CD4-positive, alpha-beta T cell (primary cell): ENCODE data around the gene MRPL39. TPM values are rescaled to one million over a fixed set of nuclear protein-coding genes. Genes with fewer than 3 reads are reported as not detected.
A peak's percentile ranks its signal among the peaks of the same experiment; 100 is the strongest.

Experiments
- ATAC-seq: fragments of 200-7000 bp; cut with Tn5 transposase; one replicate; pipeline ENCODE4 v1.10.0; 2022; ENCODE audit warnings: mild to moderate bottlenecking; ENCODE audit not compliant: poor library complexity
- CTCF ChIA-PET: fragments of 350-600 bp; sonication (Branson Sonifier 250); formaldehyde crosslinking; loops from one replicate; lab custom pipeline; 2021; ENCODE audit warnings: antibody characterized with exemption, inconsistent platforms; lab: Charles Lee
- POLR2A ChIA-PET: fragments of 350-600 bp; sonication (Branson Sonifier 250); formaldehyde crosslinking; loops from one replicate; lab custom pipeline; 2021; ENCODE audit warnings: antibody characterized with exemption, inconsistent platforms; lab: Charles Lee
- DNase-seq, 14 experiments: peaks; one replicate each; pipeline ENCODE4 v3.0.0-alpha.2; 2013 to 2020; ENCODE audit warnings: mixed read lengths in 2 of 14
- H3K27ac ChIP-seq, 2 donors: one replicate each; pipeline versions ENCODE4 v1.5.1 to v1.7.0; 2013; ENCODE audit warnings: low read length in 2 of 2, low read depth in 1 of 2, mild to moderate bottlenecking in 1 of 2
- H3K27me3 ChIP-seq, 2 experiments: 1 replicate in 1 of 2; 2 replicates in 1 of 2; pipeline versions ENCODE4 v1.6.1 to v1.7.0; 2013; ENCODE audit warnings: low read length in 2 of 2, control low read depth in 1 of 2, mild to moderate bottlenecking in 1 of 2, moderate library complexity in 1 of 2; ENCODE audit not compliant: insufficient read depth in 2 of 2, control insufficient read depth in 1 of 2
- H3K36me3 ChIP-seq: one replicate; pipeline ENCODE4 v1.6.1; 2013; ENCODE audit warnings: low read length, control low read depth; ENCODE audit not compliant: insufficient read depth
- H3K4me1 ChIP-seq: one replicate; pipeline ENCODE4 v1.6.1; 2013; ENCODE audit warnings: low read length, control low read depth; ENCODE audit not compliant: insufficient read depth
- H3K4me3 ChIP-seq: one replicate; pipeline ENCODE4 v1.5.1; 2013; ENCODE audit warnings: mild to moderate bottlenecking, low read length, moderate library complexity
- H3K9me3 ChIP-seq, 2 experiments: 1 replicate in 1 of 2; 2 replicates in 1 of 2; pipeline versions ENCODE4 v1.6.1 to v1.7.0; 2013; ENCODE audit warnings: low read length in 2 of 2, mild to moderate bottlenecking in 2 of 2, control low read depth in 1 of 2, moderate library complexity in 1 of 2; ENCODE audit not compliant: control insufficient read depth in 1 of 2, insufficient read depth in 1 of 2
- H3K27ac Mint-ChIP-seq: one replicate; pipeline ENCODE4 v1.8.0; 2020; ENCODE audit warnings: mixed read lengths
- H3K27me3 Mint-ChIP-seq: one replicate; pipeline ENCODE4 v1.8.0; 2021; ENCODE audit warnings: mixed read lengths
- H3K36me3 Mint-ChIP-seq: one replicate; pipeline ENCODE4 v1.8.0; 2021; ENCODE audit warnings: low read depth, mixed read lengths
- H3K4me1 Mint-ChIP-seq: one replicate; pipeline ENCODE4 v1.8.0; 2021; ENCODE audit warnings: low read depth, mixed read lengths
- H3K4me3 Mint-ChIP-seq: one replicate; pipeline ENCODE4 v1.8.0; 2020; ENCODE audit warnings: mild to moderate bottlenecking, mixed read lengths
- H3K9me3 Mint-ChIP-seq: one replicate; pipeline ENCODE4 v1.8.0; 2020; ENCODE audit warnings: mixed read lengths
- intact Hi-C, 2 experiments: fragments of 100-400 bp; cut with DNase I in 1 of 2; cut with micrococcal nuclease in 1 of 2; formaldehyde crosslinking; loops; one replicate each; pipeline versions ENCODE4 v1.15.1 to v1.9.0; 2023 to 2025; cut with DNase I, micrococcal nuclease
- total RNA-seq, 174 experiments: library from RNA in 2 of 174; stranded (reverse) in 2 of 174; gene quantifications; one replicate each; pipeline ENCODE4 v1.2.3 and lab custom pipeline; 2021 to 2026
- TF ChIP-seq, protein P1 (sequence below): fragments of 200-600 bp; IDR thresholded peaks from one replicate; pipeline ENCODE4 v1.8.0; 2022; ENCODE audit warnings: antibody characterized with exemption, mild to moderate bottlenecking

Gene MRPL39
- total RNA-seq, 2 experiments from 2014 or later: 10.7 to 15.2 TPM

DNA sequence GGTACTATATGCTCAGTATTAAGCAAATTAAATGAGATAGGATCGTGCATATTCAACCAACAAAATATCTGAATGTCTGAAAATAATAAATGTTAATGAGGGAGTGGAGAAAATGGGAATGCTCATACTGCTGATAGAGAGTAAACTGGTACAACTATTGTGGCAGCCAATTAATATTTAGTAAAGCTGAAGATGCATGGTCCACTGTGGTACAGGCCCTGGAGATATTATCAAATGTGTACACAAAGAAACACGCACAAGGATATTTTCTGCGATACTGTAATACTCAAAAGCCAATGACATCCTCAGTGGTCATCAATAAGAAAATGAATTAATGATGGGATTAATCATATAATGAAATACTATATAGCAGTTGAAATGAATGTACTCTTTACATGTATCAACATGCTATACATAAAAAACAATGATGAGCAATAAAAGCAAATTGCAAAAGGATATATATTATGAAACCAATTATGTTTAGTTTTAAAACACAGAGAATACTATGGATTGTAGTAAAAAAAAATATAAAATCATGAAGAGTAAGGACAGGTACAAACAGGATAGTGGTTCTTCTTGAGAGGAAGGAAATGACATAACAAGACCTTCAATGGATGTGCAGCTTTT is 25.0 kb downstream of the MRPL39 start:
- CTCF ChIA-PET: interaction anchor here (0.6 kb wide), 1 partner anchor 45 kb away, joined by 3 read pairs; no protein-coding TSS in a partner anchor
- Mint-ChIP-seq H3K4me1 (peaks cover 66% of the 10 kb centered on the region), H3K9me3 (no peaks in the 10 kb centered on the region), H3K36me3 (peaks cover 41% of the 10 kb centered on the region), H3K27ac (peak overlapping the region; percentile 71), H3K27me3 (no peaks in the 10 kb centered on the region), H3K4me3 (no peak overlapping the region)
- no peaks in the 10 kb centered on the region for H3K9me3 ChIP-seq
- TF ChIP-seq, protein P1, sequence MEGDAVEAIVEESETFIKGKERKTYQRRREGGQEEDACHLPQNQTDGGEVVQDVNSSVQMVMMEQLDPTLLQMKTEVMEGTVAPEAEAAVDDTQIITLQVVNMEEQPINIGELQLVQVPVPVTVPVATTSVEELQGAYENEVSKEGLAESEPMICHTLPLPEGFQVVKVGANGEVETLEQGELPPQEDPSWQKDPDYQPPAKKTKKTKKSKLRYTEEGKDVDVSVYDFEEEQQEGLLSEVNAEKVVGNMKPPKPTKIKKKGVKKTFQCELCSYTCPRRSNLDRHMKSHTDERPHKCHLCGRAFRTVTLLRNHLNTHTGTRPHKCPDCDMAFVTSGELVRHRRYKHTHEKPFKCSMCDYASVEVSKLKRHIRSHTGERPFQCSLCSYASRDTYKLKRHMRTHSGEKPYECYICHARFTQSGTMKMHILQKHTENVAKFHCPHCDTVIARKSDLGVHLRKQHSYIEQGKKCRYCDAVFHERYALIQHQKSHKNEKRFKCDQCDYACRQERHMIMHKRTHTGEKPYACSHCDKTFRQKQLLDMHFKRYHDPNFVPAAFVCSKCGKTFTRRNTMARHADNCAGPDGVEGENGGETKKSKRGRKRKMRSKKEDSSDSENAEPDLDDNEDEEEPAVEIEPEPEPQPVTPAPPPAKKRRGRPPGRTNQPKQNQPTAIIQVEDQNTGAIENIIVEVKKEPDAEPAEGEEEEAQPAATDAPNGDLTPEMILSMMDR: no peak
- ATAC-seq (no peak), DNase-seq (no peak)
- peaks cover 11% of the 10 kb centered on the region for H3K36me3 ChIP-seq
- H3K27me3 ChIP-seq: no peaks in the 10 kb centered on the region
- no peak overlapping the region for H3K4me3 ChIP-seq
- no peak overlapping the region for H3K27ac ChIP-seq
- POLR2A ChIA-PET: interaction anchor here (0.6 kb wide), 1 partner anchor 22 kb away, joined by 4 read pairs; no protein-coding TSS in a partner anchor
- peaks cover 5% of the 10 kb centered on the region for H3K4me1 ChIP-seq
- intact Hi-C loops: no loop called here

DNA sequence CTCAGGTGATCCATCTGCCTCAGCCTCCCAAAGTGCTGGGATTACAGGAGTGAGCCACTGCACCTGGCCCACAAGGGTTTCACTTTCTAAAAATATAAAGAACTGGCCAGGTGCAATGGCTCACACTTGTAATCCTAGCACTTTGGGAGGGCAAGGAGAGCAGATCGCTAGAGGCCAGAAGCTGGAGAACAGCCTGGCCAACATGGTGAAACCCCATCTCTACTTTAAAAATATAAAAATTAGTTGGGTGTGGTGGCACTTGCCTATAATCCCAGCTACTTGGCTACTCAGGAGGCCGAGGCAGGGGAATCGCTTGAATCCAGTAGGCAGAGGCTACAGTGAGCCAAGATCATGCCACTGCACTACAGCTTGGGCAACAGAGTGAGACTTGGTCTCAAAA is 25.7 kb downstream of the MRPL39 start:
- Histone ChIP-seq H3K4me1 (peaks cover 5% of the 10 kb centered on the region), H3K36me3 (peaks cover 6% of the 10 kb centered on the region), H3K9me3 (no peaks in the 10 kb centered on the region), H3K27me3 (no peaks in the 10 kb centered on the region), H3K4me3 (no peak overlapping the region), H3K27ac (no peak overlapping the region)
- Mint-ChIP-seq H3K4me3 (no peak overlapping the region), H3K4me1 (peaks cover 66% of the 10 kb centered on the region), H3K27me3 (no peaks in the 10 kb centered on the region), H3K36me3 (peaks cover 39% of the 10 kb centered on the region), H3K9me3 (no peaks in the 10 kb centered on the region), H3K27ac (no peak overlapping the region)
- ChIA-PET POLR2A (no interaction called here), CTCF (no interaction called here)
- DNase-seq (no peak), ATAC-seq (no peak)
- intact Hi-C loops: no loop called here
- TF ChIP-seq, protein P1: no peak

DNA sequence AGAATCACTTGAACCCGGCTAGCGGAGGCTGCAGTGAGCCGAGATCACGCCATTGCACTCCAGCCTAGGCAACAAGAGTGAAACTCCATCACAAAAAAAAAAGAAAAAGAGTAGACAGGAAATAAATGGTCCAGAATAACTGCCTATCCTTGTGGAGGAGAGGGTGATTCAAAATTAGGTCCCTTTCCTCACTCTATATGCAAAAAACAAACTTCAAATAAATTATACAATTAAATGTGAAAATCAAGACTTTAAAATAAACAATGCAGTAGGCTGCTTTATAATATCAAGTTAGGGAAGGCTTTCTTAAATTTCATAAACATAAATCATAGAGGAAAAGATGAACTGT is 26.4 kb downstream of the MRPL39 start:
- intact Hi-C loops: no loop called here
- ATAC-seq: no peak
- no peak overlapping the region for H3K4me3 ChIP-seq

More for the DNA sequence above, 26.4 kb downstream of the MRPL39 start:
- Histone ChIP-seq H3K9me3 (no peaks in the 10 kb centered on the region), H3K36me3 (no peaks in the 10 kb centered on the region), H3K27me3 (no peaks in the 10 kb centered on the region), H3K27ac (no peak overlapping the region), H3K4me1 (peaks cover 5% of the 10 kb centered on the region)
- ChIA-PET POLR2A (no interaction called here), CTCF (no interaction called here)
- no peak for DNase-seq
- Mint-ChIP-seq H3K4me3 (no peak overlapping the region), H3K27me3 (no peaks in the 10 kb centered on the region), H3K36me3 (peaks cover 40% of the 10 kb centered on the region), H3K9me3 (no peaks in the 10 kb centered on the region), H3K4me1 (peaks cover 66% of the 10 kb centered on the region), H3K27ac (no peak overlapping the region)
- TF ChIP-seq, protein P1: no peak
